ENCODE data around the gene SLC38A3. TPM values are rescaled to one million over a fixed set of nuclear protein-coding genes. Genes with fewer than 3 reads are reported as not detected.

The SLC38A3 gene
- total and polyA plus RNA-seq, 2 experiments from 2014 or later: 0.28 to 1.3 TPM

GRCh38 chr3:50186096-50186495 lies 19.0 kb upstream of the SLC38A3 start:
- H3K9me2 ChIP-seq (ENCODE audit: insufficient read depth): no peaks in the 10 kb centered on the region
- H2AFZ ChIP-seq: no peak overlapping the region
- no peaks in the 10 kb centered on the region for H3K9me3 Mint-ChIP-seq
- H3K4me2 ChIP-seq: no peak overlapping the region
- no peaks in the 10 kb centered on the region for H4K20me1 ChIP-seq (replicated peaks; ENCODE audit: insufficient read depth)
- H3K4me1 ChIP-seq (ENCODE audit: insufficient read depth): no peaks in the 10 kb centered on the region
- no peak for ATAC-seq
- H3K4me1 Mint-ChIP-seq: peaks cover 9% of the 10 kb centered on the region; the same call in 2 of the 3 replicates
- TF ChIP-seq ZNF331 (CRISPR knock-in tag; IDR thresholded peaks at IDR 0.05; ENCODE audit: low read depth): no peak
- TF ChIP-seq NANOG (IDR thresholded peaks at IDR 0.05; ENCODE audit: borderline replicate concordance): no peak
- TF ChIP-seq CREB1 (CRISPR knock-in tag; IDR thresholded peaks at IDR 0.05; ENCODE audit: low read depth): no peak
- TF ChIP-seq ZNF114 (CRISPR knock-in tag; IDR thresholded peaks at IDR 0.05): no peak
- TF ChIP-seq CTCF (conservative IDR thresholded peaks at IDR 0.05; ENCODE audit: low read depth in 2 of 2): no peak
- TF ChIP-seq EZH2phosphoT487 (IDR thresholded peaks at IDR 0.05; ENCODE audit: unreplicated experiment): no peak
- no peak for TF ChIP-seq EZH2 (IDR thresholded peaks at IDR 0.05; ENCODE audit: low read depth, unreplicated experiment)
- TF ChIP-seq ZNF462 (CRISPR knock-in tag; IDR thresholded peaks at IDR 0.05): no peak
- TF ChIP-seq ETS1 (IDR thresholded peaks at IDR 0.05): no peak
- no peak for TF ChIP-seq REST (IDR thresholded peaks at IDR 0.05; ENCODE audit: unreplicated experiment)
- no peak for TF ChIP-seq POLR2AphosphoS5 (IDR thresholded peaks at IDR 0.05; ENCODE audit: low read depth)
- TF ChIP-seq STAT1 (IDR thresholded peaks at IDR 0.05; ENCODE audit: unreplicated experiment): no peak
- TF ChIP-seq JUNB (IDR thresholded peaks at IDR 0.05; ENCODE audit: unreplicated experiment): no peak
- no peak overlapping the region for H3K4me3 Mint-ChIP-seq
- H3K36me3 ChIP-seq (ENCODE audit: insufficient read depth): no peaks in the 10 kb centered on the region; the same call in 1 of the 2 replicates
- peaks cover 31% of the 10 kb centered on the region for H3K36me3 Mint-ChIP-seq (ENCODE audit: low read depth)
- peaks cover 6% of the 10 kb centered on the region for H3F3A ChIP-seq (replicated peaks; ENCODE audit: low read depth)
- H3K27me3 ChIP-seq (ENCODE audit: insufficient read depth): no peaks in the 10 kb centered on the region
- DNase-seq (ENCODE audit: low spot score): no peak
- H3K27ac Mint-ChIP-seq: no peak overlapping the region
- H3K27me3 Mint-ChIP-seq (ENCODE audit: insufficient read depth, low read depth, poor library complexity): peaks cover 14% of the 10 kb centered on the region
- no peaks in the 10 kb centered on the region for H3K79me2 ChIP-seq (replicated peaks; ENCODE audit: insufficient read depth)
- no peak overlapping the region for H3K27ac ChIP-seq (ENCODE audit: low read depth)
- H3K4me3 ChIP-seq: no peak overlapping the region

Measured in GM23338 (cell line).